H9 (cell line): ENCODE results near the gene DPYD. TPM values are rescaled to one million over a fixed set of nuclear protein-coding genes. Genes with fewer than 3 reads are reported as not detected.

Experiments
- DNase-seq: peaks from one replicate; pipeline ENCODE4 v3.0.0-alpha.2; 2017
- H2AFZ ChIP-seq: one replicate; pipeline ENCODE4 v1.6.1; 2013; ENCODE audit warnings: mild to moderate bottlenecking, low read length, control low read depth, moderate library complexity
- H2AK5ac ChIP-seq: 2 replicates; pipeline ENCODE4 v1.6.1; 2013; ENCODE audit warnings: low read length, control low read depth, mixed read lengths; ENCODE audit not compliant: insufficient read length
- H2BK120ac ChIP-seq: one replicate; pipeline ENCODE4 v1.6.1; 2013; ENCODE audit warnings: low read depth, mild to moderate bottlenecking, low read length, control low read depth, inconsistent platforms; ENCODE audit not compliant: poor library complexity, severe bottlenecking
- H2BK12ac ChIP-seq: 2 replicates; pipeline ENCODE4 v1.6.1; 2013; ENCODE audit warnings: low read length, control low read depth, mixed read lengths, low read depth; ENCODE audit not compliant: insufficient read length
- H2BK15ac ChIP-seq: 2 replicates; pipeline ENCODE4 v1.6.1; 2013; ENCODE audit warnings: low read depth, low read length, control low read depth
- H2BK20ac ChIP-seq: one replicate; pipeline ENCODE4 v1.6.1; 2013; ENCODE audit warnings: low read depth, mild to moderate bottlenecking, low read length, control low read depth, inconsistent platforms; ENCODE audit not compliant: poor library complexity, severe bottlenecking
- H2BK5ac ChIP-seq: 2 replicates; pipeline ENCODE4 v1.6.1; 2013; ENCODE audit warnings: low read length, control low read depth, mixed read lengths; ENCODE audit not compliant: insufficient read length
- H3K14ac ChIP-seq: 2 replicates; pipeline ENCODE4 v1.6.1; 2013; ENCODE audit warnings: low read length, control low read depth; ENCODE audit not compliant: insufficient read depth
- H3K18ac ChIP-seq: 2 replicates; pipeline ENCODE4 v1.6.1; 2013; ENCODE audit warnings: low read depth, mild to moderate bottlenecking, mixed read lengths, low read length, control low read depth; ENCODE audit not compliant: insufficient read length
- H3K23ac ChIP-seq: 2 replicates; pipeline ENCODE4 v1.6.1; 2013; ENCODE audit warnings: low read length, control low read depth, mixed read lengths, low read depth; ENCODE audit not compliant: insufficient read length
- H3K23me2 ChIP-seq: 2 replicates; pipeline ENCODE4 v1.6.1; 2013; ENCODE audit warnings: low read depth, mild to moderate bottlenecking, mixed read lengths, low read length, control low read depth; ENCODE audit not compliant: insufficient read length, poor library complexity, severe bottlenecking
- H3K27ac ChIP-seq: 2 replicates; pipeline ENCODE4 v1.5.1; 2013; ENCODE audit warnings: low read length, control low read depth, mixed read lengths, low read depth; ENCODE audit not compliant: insufficient read length
- H3K27me3 ChIP-seq: 2 replicates; pipeline ENCODE4 v1.6.1; 2013; ENCODE audit warnings: low read length, control low read depth, inconsistent platforms; ENCODE audit not compliant: insufficient read depth
- H3K4ac ChIP-seq: 2 replicates; pipeline ENCODE4 v1.6.1; 2013; ENCODE audit warnings: low read depth, mild to moderate bottlenecking, control low read depth, inconsistent platforms, low read length, moderate library complexity
- H3K4me1 ChIP-seq: 2 replicates; pipeline ENCODE4 v1.6.1; 2013; ENCODE audit warnings: low read length, control low read depth, inconsistent platforms; ENCODE audit not compliant: insufficient read depth
- H3K4me2 ChIP-seq: 2 replicates; pipeline ENCODE4 v1.6.1; 2013; ENCODE audit warnings: low read length, control low read depth, mixed read lengths; ENCODE audit not compliant: insufficient read length, insufficient read depth
- H3K56ac ChIP-seq: 2 replicates; pipeline ENCODE4 v1.6.1; 2013; ENCODE audit warnings: low read depth, mild to moderate bottlenecking, mixed read lengths, low read length, control low read depth; ENCODE audit not compliant: insufficient read length
- H3K79me1 ChIP-seq: 2 replicates; pipeline ENCODE4 v1.6.1; 2013; ENCODE audit warnings: low read depth, mild to moderate bottlenecking, moderate library complexity, low read length, control low read depth, inconsistent platforms; ENCODE audit not compliant: insufficient read depth, poor library complexity, severe bottlenecking
- H3K79me2 ChIP-seq: 2 replicates; pipeline ENCODE4 v1.6.1; 2013; ENCODE audit warnings: low read length, control low read depth, inconsistent platforms; ENCODE audit not compliant: insufficient read depth
- H3K9ac ChIP-seq: 2 replicates; pipeline ENCODE4 v1.6.1; 2013; ENCODE audit warnings: low read length, control low read depth, mixed read lengths; ENCODE audit not compliant: insufficient read length; ENCODE audit errors: extremely low read depth
- H3K9me3 ChIP-seq: one replicate; pipeline ENCODE4 v1.6.1; 2013; ENCODE audit warnings: low read depth, low read length, inconsistent platforms; ENCODE audit not compliant: control insufficient read depth
- H3T11ph ChIP-seq: one replicate; pipeline ENCODE4 v1.6.1; 2013; ENCODE audit warnings: mild to moderate bottlenecking, low read length, control low read depth, inconsistent platforms
- H4K20me1 ChIP-seq: one replicate; pipeline ENCODE4 v1.6.1; 2013; ENCODE audit not compliant: control insufficient read depth, insufficient read length, insufficient read depth
- H4K5ac ChIP-seq: 2 replicates; pipeline ENCODE4 v1.6.1; 2013; ENCODE audit warnings: low read depth, mild to moderate bottlenecking, mixed read lengths, low read length, control low read depth; ENCODE audit not compliant: insufficient read length
- H4K8ac ChIP-seq: replicated peaks from 2 replicates; pipeline ENCODE4 v1.6.1; 2013; ENCODE audit warnings: low read length, control low read depth, mixed read lengths, low read depth; ENCODE audit not compliant: insufficient read length
- H4K91ac ChIP-seq: 2 replicates; pipeline ENCODE4 v1.6.1; 2013; ENCODE audit warnings: low read depth, mild to moderate bottlenecking, moderate library complexity, mixed read lengths, low read length, control low read depth; ENCODE audit not compliant: insufficient read length
- H3K27ac Mint-ChIP-seq, 3 experiments: 2 replicates in 2 of 3; 3 replicates in 1 of 3; pipeline ENCODE4 v1.8.0; 2020 to 2021; ENCODE audit warnings: mixed read lengths in 3 of 3, mild to moderate bottlenecking in 1 of 3, moderate library complexity in 1 of 3
- H3K27me3 Mint-ChIP-seq: 2 replicates; pipeline ENCODE4 v1.8.0; 2021; ENCODE audit warnings: low read depth, mild to moderate bottlenecking, moderate library complexity, mixed read lengths
- H3K36me3 Mint-ChIP-seq, 3 experiments: 2 replicates in 2 of 3; 3 replicates in 1 of 3; pipeline ENCODE4 v1.8.0; 2020 to 2021; ENCODE audit warnings: low read depth in 3 of 3, mixed read lengths in 3 of 3; ENCODE audit not compliant: insufficient read depth in 1 of 3
- H3K4me1 Mint-ChIP-seq, 2 experiments: 2 replicates each; pipeline ENCODE4 v1.8.0; 2020; ENCODE audit warnings: mixed read lengths in 2 of 2
- H3K4me3 Mint-ChIP-seq, 2 experiments: 2 replicates in 1 of 2; 3 replicates in 1 of 2; pipeline ENCODE4 v1.8.0; 2020 to 2021; ENCODE audit warnings: mild to moderate bottlenecking in 2 of 2, mixed read lengths in 2 of 2, moderate library complexity in 1 of 2
- H3K9me3 Mint-ChIP-seq, 2 experiments: 2 replicates in 1 of 2; 3 replicates in 1 of 2; pipeline ENCODE4 v1.8.0; 2020; ENCODE audit warnings: mild to moderate bottlenecking in 2 of 2, mixed read lengths in 2 of 2, moderate library complexity in 1 of 2
- WGBS: extraction: QIAGEN DNeasy Blood & Tissue Kit; methylation state at CpG from one replicate; pipeline ENCODE4 v1.1.7; 2013; ENCODE audit warnings: missing lambda C conversion rate, low lambda C conversion rate, mixed read lengths; ENCODE audit not compliant: insufficient read length; ENCODE audit errors: extremely low coverage; 5-methylcytosine and 5-hydroxymethylcytosine counted together
- total RNA-seq: library from RNA; stranded (reverse); gene quantifications from 2 replicates; pipeline ENCODE4 v1.2.1, GENCODE V29; 2021
- TF ChIP-seq, protein P1 (sequence below): fragments of 200-600 bp; sonication (generic); conservative IDR thresholded peaks from 3 replicates; pipeline ENCODE4 v1.8.0; 2021; ENCODE audit warnings: antibody characterized with exemption, mild to moderate bottlenecking

DPYD gene
- total RNA-seq, 1 experiment from 2014 or later: 0.37 TPM

DNA sequence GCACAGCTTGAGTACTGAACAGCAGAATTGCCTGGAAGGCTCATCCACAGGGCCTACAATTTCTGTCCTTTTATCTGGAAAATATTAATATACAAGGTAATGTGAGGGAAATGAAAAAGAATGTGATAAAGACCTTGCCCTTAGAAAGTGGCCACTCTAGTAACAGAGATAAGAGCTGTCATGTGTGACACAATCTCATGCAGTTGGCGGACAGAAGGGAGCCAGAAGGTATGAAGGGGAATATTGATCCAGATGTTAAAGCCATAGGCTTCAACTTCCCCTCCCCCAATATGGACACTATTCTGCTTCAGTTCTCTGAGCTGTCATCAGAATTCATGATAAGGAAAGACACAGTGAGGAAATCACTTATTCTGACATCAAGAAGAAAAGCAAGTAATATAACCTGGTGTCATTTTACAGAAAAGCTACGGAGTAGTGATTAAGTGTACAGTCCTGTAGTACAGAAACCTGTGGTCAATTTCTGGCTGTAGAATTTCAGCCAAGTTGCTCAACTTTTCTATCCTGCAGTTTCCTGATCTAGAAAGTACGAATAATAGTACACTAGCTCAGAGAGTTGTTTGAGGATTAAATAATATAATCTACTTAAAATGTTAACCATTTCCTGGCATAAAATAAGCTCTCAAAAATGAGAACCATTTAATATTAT lies 572.1 kb downstream of the DPYD start:
- no peak for DNase-seq
- H3K4me2 ChIP-seq: no peak overlapping the region
- H4K8ac ChIP-seq: no peak overlapping the region
- H2BK120ac ChIP-seq: no peak overlapping the region
- H3K4ac ChIP-seq: no peak overlapping the region
- no peaks in the 10 kb centered on the region for H3K79me1 ChIP-seq
- no peak overlapping the region for H4K5ac ChIP-seq
- H3K18ac ChIP-seq: no peak overlapping the region
- no peak overlapping the region; a peak in 1 of 7 replicates for H3K27ac Mint-ChIP-seq
- no peak overlapping the region for H2BK20ac ChIP-seq
- no peaks in the 10 kb centered on the region for H4K20me1 ChIP-seq
- H3K4me1 ChIP-seq: no peaks in the 10 kb centered on the region
- no peaks in the 10 kb centered on the region for H3K23me2 ChIP-seq
- H3K79me2 ChIP-seq: no peaks in the 10 kb centered on the region
- no peaks in the 10 kb centered on the region for H3K9me3 ChIP-seq
- H3K4me1 Mint-ChIP-seq: peaks cover 9 to 11% of the 10 kb centered on the region in 2 experiments
- H2BK12ac ChIP-seq: no peak overlapping the region
- H3K36me3 Mint-ChIP-seq: no peaks in the 10 kb centered on the region
- H3K14ac ChIP-seq: no peak overlapping the region
- no peaks in the 10 kb centered on the region for H3K27me3 ChIP-seq
- H4K91ac ChIP-seq: no peak overlapping the region
- no peak overlapping the region for H3K4me3 Mint-ChIP-seq
- no peak overlapping the region for H2AK5ac ChIP-seq
- TF ChIP-seq, protein P1, sequence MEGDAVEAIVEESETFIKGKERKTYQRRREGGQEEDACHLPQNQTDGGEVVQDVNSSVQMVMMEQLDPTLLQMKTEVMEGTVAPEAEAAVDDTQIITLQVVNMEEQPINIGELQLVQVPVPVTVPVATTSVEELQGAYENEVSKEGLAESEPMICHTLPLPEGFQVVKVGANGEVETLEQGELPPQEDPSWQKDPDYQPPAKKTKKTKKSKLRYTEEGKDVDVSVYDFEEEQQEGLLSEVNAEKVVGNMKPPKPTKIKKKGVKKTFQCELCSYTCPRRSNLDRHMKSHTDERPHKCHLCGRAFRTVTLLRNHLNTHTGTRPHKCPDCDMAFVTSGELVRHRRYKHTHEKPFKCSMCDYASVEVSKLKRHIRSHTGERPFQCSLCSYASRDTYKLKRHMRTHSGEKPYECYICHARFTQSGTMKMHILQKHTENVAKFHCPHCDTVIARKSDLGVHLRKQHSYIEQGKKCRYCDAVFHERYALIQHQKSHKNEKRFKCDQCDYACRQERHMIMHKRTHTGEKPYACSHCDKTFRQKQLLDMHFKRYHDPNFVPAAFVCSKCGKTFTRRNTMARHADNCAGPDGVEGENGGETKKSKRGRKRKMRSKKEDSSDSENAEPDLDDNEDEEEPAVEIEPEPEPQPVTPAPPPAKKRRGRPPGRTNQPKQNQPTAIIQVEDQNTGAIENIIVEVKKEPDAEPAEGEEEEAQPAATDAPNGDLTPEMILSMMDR: no peak
- WGBS: no CpG with 5 or more reads among the region's 3 CpGs
- no peak overlapping the region for H2BK15ac ChIP-seq
- H3T11ph ChIP-seq: no peak overlapping the region
- H3K9ac ChIP-seq: no peak overlapping the region
- no peak overlapping the region for H2BK5ac ChIP-seq
- H3K56ac ChIP-seq: no peak overlapping the region
- H3K27ac ChIP-seq: no peak overlapping the region
- no peaks in the 10 kb centered on the region for H3K27me3 Mint-ChIP-seq
- no peak overlapping the region for H2AFZ ChIP-seq
- H3K23ac ChIP-seq: no peak overlapping the region
- H3K9me3 Mint-ChIP-seq: no peaks in the 10 kb centered on the region
